ENCODE data around the gene HMGCS2. TPM values are rescaled to one million over a fixed set of nuclear protein-coding genes. Genes with fewer than 3 reads are reported as not detected.

Gene HMGCS2
- total and polyA plus RNA-seq, 4 donors = 297 to 944 (median 841) TPM

GRCh38 chr1:119774746-119775490, 6.2 kb upstream of the HMGCS2 start:
- H3K36me3 ChIP-seq (ENCODE audit: control insufficient read depth in 4 of 4, insufficient read depth in 3 of 4, low read depth in 1 of 4, low read length in 3 of 4) = no peaks in the 10 kb centered on the region
- peak overlapping the region in 1 of 2 donors; percentile 55 for H3K9ac ChIP-seq (ENCODE audit: low read depth in 1 of 2, low read length in 2 of 2)
- no peaks in the 10 kb centered on the region for H3K9me3 ChIP-seq (ENCODE audit: control insufficient read depth in 4 of 4, low read length in 3 of 4)
- no peak for DNase-seq (ENCODE audit: low spot score)
- H3K27ac ChIP-seq (ENCODE audit: low read depth in 1 of 2, low read length in 2 of 2) = peak overlapping the region; percentile 43 to 80
- no peak overlapping the region for H3K4me3 ChIP-seq (ENCODE audit: low read depth in 1 of 3, low read length in 3 of 3)
- H3K27me3 ChIP-seq (ENCODE audit: control insufficient read depth in 4 of 4, insufficient read depth in 4 of 4, low read length in 3 of 4) = no peaks in the 10 kb centered on the region
- 65% methylated on average over 7 of the region's 7 CpGs for WGBS
- TF ChIP-seq REST (IDR thresholded peaks at IDR 0.05) (peak; percentile 21), NR2F2 (IDR thresholded peaks at IDR 0.05) (no peak)
- peaks cover 7 to 55% (median 43%) of the 10 kb centered on the region in 4 donors for H3K4me1 ChIP-seq (ENCODE audit: control insufficient read depth in 4 of 4, insufficient read depth in 4 of 4, low read length in 3 of 4)

GRCh38 chr1:119773711-119774241, 5.1 kb upstream of the HMGCS2 start:
- Histone ChIP-seq H3K9ac (ENCODE audit: low read depth in 1 of 2, low read length in 2 of 2) (peak overlapping the region in 1 of 2 donors; percentile 68), H3K27ac (ENCODE audit: low read depth in 1 of 2, low read length in 2 of 2) (peak overlapping the region; percentile 80 to 88)
- WGBS = 56% methylated on average over 3 of the region's 3 CpGs

More at GRCh38 chr1:119773711-119774241, 5.1 kb upstream of the HMGCS2 start:
- DNase-seq (ENCODE audit: low spot score) = no peak
- peaks cover 6 to 58% (median 40%) of the 10 kb centered on the region in 4 donors for H3K4me1 ChIP-seq (ENCODE audit: control insufficient read depth in 4 of 4, insufficient read depth in 4 of 4, low read length in 3 of 4)
- no peaks in the 10 kb centered on the region for H3K9me3 ChIP-seq (ENCODE audit: control insufficient read depth in 4 of 4, low read length in 3 of 4)
- TF ChIP-seq FOXA2 (IDR thresholded peaks at IDR 0.05) (no peak), NR2F2 (IDR thresholded peaks at IDR 0.05) (no peak), GABPA (IDR thresholded peaks at IDR 0.05 in 1 of 2, conservative IDR thresholded peaks at IDR 0.05 in 1 of 2) (no peak), TAF1 (conservative IDR thresholded peaks at IDR 0.05) (peak; percentile 50), ATF3 (IDR thresholded peaks at IDR 0.05) (no peak), RAD21 (IDR thresholded peaks at IDR 0.05) (no peak), MAX (IDR thresholded peaks at IDR 0.05) (no peak), ZBTB33 (IDR thresholded peaks at IDR 0.05) (no peak), HNF4A (conservative IDR thresholded peaks at IDR 0.05) (peak in 1 of 2 donors; percentile 63), CTCF (IDR thresholded peaks at IDR 0.05; ENCODE audit: low read depth, low read length, missing input control) (no peak), YY1 (IDR thresholded peaks at IDR 0.05) (peak; percentile 82), REST (IDR thresholded peaks at IDR 0.05) (no peak), SP1 (IDR thresholded peaks at IDR 0.05) (peak; percentile 77), FOXA1 (IDR thresholded peaks at IDR 0.05) (no peak), RXRA (IDR thresholded peaks at IDR 0.05) (peak; percentile 80 to 93), EGR1 (IDR thresholded peaks at IDR 0.05; ENCODE audit: low read depth in 2 of 2) (no peak), JUND (IDR thresholded peaks at IDR 0.05) (peak; percentile 17 to 24), HNF4G (IDR thresholded peaks at IDR 0.05) (peak; percentile 32)
- no peaks in the 10 kb centered on the region for H3K27me3 ChIP-seq (ENCODE audit: control insufficient read depth in 4 of 4, insufficient read depth in 4 of 4, low read length in 3 of 4)
- H3K36me3 ChIP-seq (ENCODE audit: control insufficient read depth in 4 of 4, insufficient read depth in 3 of 4, low read depth in 1 of 4, low read length in 3 of 4) = no peaks in the 10 kb centered on the region
- H3K4me3 ChIP-seq (ENCODE audit: low read depth in 1 of 3, low read length in 3 of 3) = peak overlapping the region in 1 of 3 donors; percentile 22
